H9 (cell line): ENCODE data around the gene PODXL2. TPM values are rescaled to one million over a fixed set of nuclear protein-coding genes. Genes with fewer than 3 reads are reported as not detected.

Source experiments
- DNase-seq: peaks from one replicate; pipeline ENCODE4 v3.0.0-alpha.2; 2017
- H2AFZ ChIP-seq: one replicate; pipeline ENCODE4 v1.6.1; 2013; ENCODE audit warnings: mild to moderate bottlenecking, low read length, control low read depth, moderate library complexity
- H2AK5ac ChIP-seq: 2 replicates; pipeline ENCODE4 v1.6.1; 2013; ENCODE audit warnings: low read length, control low read depth, mixed read lengths; ENCODE audit not compliant: insufficient read length
- H2BK120ac ChIP-seq: one replicate; pipeline ENCODE4 v1.6.1; 2013; ENCODE audit warnings: low read depth, mild to moderate bottlenecking, low read length, control low read depth, inconsistent platforms; ENCODE audit not compliant: poor library complexity, severe bottlenecking
- H2BK12ac ChIP-seq: 2 replicates; pipeline ENCODE4 v1.6.1; 2013; ENCODE audit warnings: low read length, control low read depth, mixed read lengths, low read depth; ENCODE audit not compliant: insufficient read length
- H2BK15ac ChIP-seq: 2 replicates; pipeline ENCODE4 v1.6.1; 2013; ENCODE audit warnings: low read depth, low read length, control low read depth
- H2BK20ac ChIP-seq: one replicate; pipeline ENCODE4 v1.6.1; 2013; ENCODE audit warnings: low read depth, mild to moderate bottlenecking, low read length, control low read depth, inconsistent platforms; ENCODE audit not compliant: poor library complexity, severe bottlenecking
- H2BK5ac ChIP-seq: 2 replicates; pipeline ENCODE4 v1.6.1; 2013; ENCODE audit warnings: low read length, control low read depth, mixed read lengths; ENCODE audit not compliant: insufficient read length
- H3K14ac ChIP-seq: 2 replicates; pipeline ENCODE4 v1.6.1; 2013; ENCODE audit warnings: low read length, control low read depth; ENCODE audit not compliant: insufficient read depth
- H3K18ac ChIP-seq: 2 replicates; pipeline ENCODE4 v1.6.1; 2013; ENCODE audit warnings: low read depth, mild to moderate bottlenecking, mixed read lengths, low read length, control low read depth; ENCODE audit not compliant: insufficient read length
- H3K23ac ChIP-seq: 2 replicates; pipeline ENCODE4 v1.6.1; 2013; ENCODE audit warnings: low read length, control low read depth, mixed read lengths, low read depth; ENCODE audit not compliant: insufficient read length
- H3K23me2 ChIP-seq: 2 replicates; pipeline ENCODE4 v1.6.1; 2013; ENCODE audit warnings: low read depth, mild to moderate bottlenecking, mixed read lengths, low read length, control low read depth; ENCODE audit not compliant: insufficient read length, poor library complexity, severe bottlenecking
- H3K27ac ChIP-seq: 2 replicates; pipeline ENCODE4 v1.5.1; 2013; ENCODE audit warnings: low read length, control low read depth, mixed read lengths, low read depth; ENCODE audit not compliant: insufficient read length
- H3K27me3 ChIP-seq: 2 replicates; pipeline ENCODE4 v1.6.1; 2013; ENCODE audit warnings: low read length, control low read depth, inconsistent platforms; ENCODE audit not compliant: insufficient read depth
- H3K4ac ChIP-seq: 2 replicates; pipeline ENCODE4 v1.6.1; 2013; ENCODE audit warnings: low read depth, mild to moderate bottlenecking, control low read depth, inconsistent platforms, low read length, moderate library complexity
- H3K4me1 ChIP-seq: 2 replicates; pipeline ENCODE4 v1.6.1; 2013; ENCODE audit warnings: low read length, control low read depth, inconsistent platforms; ENCODE audit not compliant: insufficient read depth
- H3K4me2 ChIP-seq: 2 replicates; pipeline ENCODE4 v1.6.1; 2013; ENCODE audit warnings: low read length, control low read depth, mixed read lengths; ENCODE audit not compliant: insufficient read length, insufficient read depth
- H3K56ac ChIP-seq: 2 replicates; pipeline ENCODE4 v1.6.1; 2013; ENCODE audit warnings: low read depth, mild to moderate bottlenecking, mixed read lengths, low read length, control low read depth; ENCODE audit not compliant: insufficient read length
- H3K79me1 ChIP-seq: 2 replicates; pipeline ENCODE4 v1.6.1; 2013; ENCODE audit warnings: low read depth, mild to moderate bottlenecking, moderate library complexity, low read length, control low read depth, inconsistent platforms; ENCODE audit not compliant: insufficient read depth, poor library complexity, severe bottlenecking
- H3K79me2 ChIP-seq: 2 replicates; pipeline ENCODE4 v1.6.1; 2013; ENCODE audit warnings: low read length, control low read depth, inconsistent platforms; ENCODE audit not compliant: insufficient read depth
- H3K9ac ChIP-seq: 2 replicates; pipeline ENCODE4 v1.6.1; 2013; ENCODE audit warnings: low read length, control low read depth, mixed read lengths; ENCODE audit not compliant: insufficient read length; ENCODE audit errors: extremely low read depth
- H3K9me3 ChIP-seq: one replicate; pipeline ENCODE4 v1.6.1; 2013; ENCODE audit warnings: low read depth, low read length, inconsistent platforms; ENCODE audit not compliant: control insufficient read depth
- H3T11ph ChIP-seq: one replicate; pipeline ENCODE4 v1.6.1; 2013; ENCODE audit warnings: mild to moderate bottlenecking, low read length, control low read depth, inconsistent platforms
- H4K20me1 ChIP-seq: one replicate; pipeline ENCODE4 v1.6.1; 2013; ENCODE audit not compliant: control insufficient read depth, insufficient read length, insufficient read depth
- H4K5ac ChIP-seq: 2 replicates; pipeline ENCODE4 v1.6.1; 2013; ENCODE audit warnings: low read depth, mild to moderate bottlenecking, mixed read lengths, low read length, control low read depth; ENCODE audit not compliant: insufficient read length
- H4K8ac ChIP-seq: replicated peaks from 2 replicates; pipeline ENCODE4 v1.6.1; 2013; ENCODE audit warnings: low read length, control low read depth, mixed read lengths, low read depth; ENCODE audit not compliant: insufficient read length
- H4K91ac ChIP-seq: 2 replicates; pipeline ENCODE4 v1.6.1; 2013; ENCODE audit warnings: low read depth, mild to moderate bottlenecking, moderate library complexity, mixed read lengths, low read length, control low read depth; ENCODE audit not compliant: insufficient read length
- H3K27ac Mint-ChIP-seq, 3 experiments: 2 replicates in 2 of 3; 3 replicates in 1 of 3; pipeline ENCODE4 v1.8.0; 2020 to 2021; ENCODE audit warnings: mixed read lengths in 3 of 3, mild to moderate bottlenecking in 1 of 3, moderate library complexity in 1 of 3
- H3K27me3 Mint-ChIP-seq: 2 replicates; pipeline ENCODE4 v1.8.0; 2021; ENCODE audit warnings: low read depth, mild to moderate bottlenecking, moderate library complexity, mixed read lengths
- H3K36me3 Mint-ChIP-seq, 3 experiments: 2 replicates in 2 of 3; 3 replicates in 1 of 3; pipeline ENCODE4 v1.8.0; 2020 to 2021; ENCODE audit warnings: low read depth in 3 of 3, mixed read lengths in 3 of 3; ENCODE audit not compliant: insufficient read depth in 1 of 3
- H3K4me1 Mint-ChIP-seq, 2 experiments: 2 replicates each; pipeline ENCODE4 v1.8.0; 2020; ENCODE audit warnings: mixed read lengths in 2 of 2
- H3K4me3 Mint-ChIP-seq, 2 experiments: 2 replicates in 1 of 2; 3 replicates in 1 of 2; pipeline ENCODE4 v1.8.0; 2020 to 2021; ENCODE audit warnings: mild to moderate bottlenecking in 2 of 2, mixed read lengths in 2 of 2, moderate library complexity in 1 of 2
- H3K9me3 Mint-ChIP-seq, 2 experiments: 2 replicates in 1 of 2; 3 replicates in 1 of 2; pipeline ENCODE4 v1.8.0; 2020; ENCODE audit warnings: mild to moderate bottlenecking in 2 of 2, mixed read lengths in 2 of 2, moderate library complexity in 1 of 2
- WGBS: extraction: QIAGEN DNeasy Blood & Tissue Kit; methylation state at CpG from one replicate; pipeline ENCODE4 v1.1.7; 2013; ENCODE audit warnings: missing lambda C conversion rate, low lambda C conversion rate, mixed read lengths; ENCODE audit not compliant: insufficient read length; ENCODE audit errors: extremely low coverage; 5-methylcytosine and 5-hydroxymethylcytosine counted together
- total RNA-seq: library from RNA; stranded (reverse); gene quantifications from 2 replicates; pipeline ENCODE4 v1.2.1, GENCODE V29; 2021
- TF ChIP-seq, protein P1 (sequence below): fragments of 200-600 bp; sonication (generic); conservative IDR thresholded peaks from 3 replicates; pipeline ENCODE4 v1.8.0; 2021; ENCODE audit warnings: antibody characterized with exemption, mild to moderate bottlenecking

The PODXL2 gene
- total RNA-seq, 1 experiment from 2014 or later = 24.6 TPM

DNA sequence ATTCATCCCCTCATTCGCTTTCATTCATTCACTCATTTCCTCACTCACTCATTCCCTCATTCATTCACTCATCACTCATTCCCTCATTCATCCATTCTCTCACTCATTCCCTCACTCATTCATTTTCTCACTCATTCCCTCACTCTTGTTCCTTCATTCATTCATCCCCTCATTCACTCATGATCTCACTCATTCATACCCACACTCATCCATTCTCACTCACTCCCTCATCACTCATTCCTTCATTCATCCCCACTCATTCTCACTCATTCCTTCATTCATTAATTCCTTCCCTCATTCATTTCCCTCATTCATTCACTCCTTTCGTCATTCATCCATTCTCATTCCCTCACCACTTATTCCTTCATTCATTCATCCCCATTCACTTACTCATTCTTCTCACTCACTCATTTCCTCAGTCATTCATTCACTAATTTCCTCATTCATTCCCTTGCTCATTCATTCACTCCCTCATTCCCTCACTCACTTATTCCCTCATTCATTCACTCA, 58.3 kb downstream of the PODXL2 start:
- Histone ChIP-seq H3K79me1 (no peaks in the 10 kb centered on the region), H3K23me2 (no peaks in the 10 kb centered on the region), H3K4me1 (no peaks in the 10 kb centered on the region; the same call in 1 of the 2 replicates), H2AFZ (no peak overlapping the region), H4K5ac (no peak overlapping the region), H3K4me2 (no peak overlapping the region), H3K9me3 (no peaks in the 10 kb centered on the region), H3T11ph (no peak overlapping the region), H2BK15ac (no peak overlapping the region), H3K79me2 (no peaks in the 10 kb centered on the region), H3K56ac (no peak overlapping the region), H2BK12ac (no peak overlapping the region), H3K4ac (no peak overlapping the region), H2BK5ac (no peak overlapping the region), H2BK120ac (no peak overlapping the region), H3K27me3 (no peaks in the 10 kb centered on the region; the same call in 1 of the 2 replicates), H3K14ac (no peak overlapping the region), H3K27ac (no peak overlapping the region), H2BK20ac (no peak overlapping the region), H4K20me1 (no peaks in the 10 kb centered on the region), H2AK5ac (no peak overlapping the region), H4K91ac (no peak overlapping the region), H4K8ac (no peak overlapping the region), H3K18ac (no peak overlapping the region), H3K23ac (no peak overlapping the region), H3K9ac (no peak overlapping the region)
- peaks cover 13 to 16% of the 10 kb centered on the region in 2 experiments for H3K4me1 Mint-ChIP-seq
- no peaks in the 10 kb centered on the region; the same call in 1 of the 2 replicates for H3K27me3 Mint-ChIP-seq
- H3K4me3 Mint-ChIP-seq = no peak overlapping the region
- H3K9me3 Mint-ChIP-seq = no peaks in the 10 kb centered on the region
- H3K36me3 Mint-ChIP-seq = no peaks in the 10 kb centered on the region
- DNase-seq = no peak
- TF ChIP-seq, protein P1, sequence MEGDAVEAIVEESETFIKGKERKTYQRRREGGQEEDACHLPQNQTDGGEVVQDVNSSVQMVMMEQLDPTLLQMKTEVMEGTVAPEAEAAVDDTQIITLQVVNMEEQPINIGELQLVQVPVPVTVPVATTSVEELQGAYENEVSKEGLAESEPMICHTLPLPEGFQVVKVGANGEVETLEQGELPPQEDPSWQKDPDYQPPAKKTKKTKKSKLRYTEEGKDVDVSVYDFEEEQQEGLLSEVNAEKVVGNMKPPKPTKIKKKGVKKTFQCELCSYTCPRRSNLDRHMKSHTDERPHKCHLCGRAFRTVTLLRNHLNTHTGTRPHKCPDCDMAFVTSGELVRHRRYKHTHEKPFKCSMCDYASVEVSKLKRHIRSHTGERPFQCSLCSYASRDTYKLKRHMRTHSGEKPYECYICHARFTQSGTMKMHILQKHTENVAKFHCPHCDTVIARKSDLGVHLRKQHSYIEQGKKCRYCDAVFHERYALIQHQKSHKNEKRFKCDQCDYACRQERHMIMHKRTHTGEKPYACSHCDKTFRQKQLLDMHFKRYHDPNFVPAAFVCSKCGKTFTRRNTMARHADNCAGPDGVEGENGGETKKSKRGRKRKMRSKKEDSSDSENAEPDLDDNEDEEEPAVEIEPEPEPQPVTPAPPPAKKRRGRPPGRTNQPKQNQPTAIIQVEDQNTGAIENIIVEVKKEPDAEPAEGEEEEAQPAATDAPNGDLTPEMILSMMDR = no peak
- WGBS = 100% methylated on average over 2 of the region's 2 CpGs
- no peak overlapping the region for H3K27ac Mint-ChIP-seq
